HEK293 (cell line): ENCODE measurements around the gene IP6K3.

Experiments
- CTCF ChIP-seq: fragments of 450-650 bp; formaldehyde crosslinking; IDR thresholded peaks from 2 replicates; pipeline ENCODE4 v1.5.1; 2016; ENCODE audit warnings: missing biosample characterization, missing genetic modification characterization
- PRDM4 ChIP-seq: fragments of 450-650 bp; formaldehyde crosslinking; IDR thresholded peaks from 2 replicates; pipeline ENCODE4 v1.5.1; 2017; ENCODE audit warnings: missing biosample characterization, missing genetic modification characterization
- ZNF549 ChIP-seq: fragments of 450-650 bp; IDR thresholded peaks from 2 replicates; pipeline ENCODE4 v1.5.1; 2018; ENCODE audit warnings: missing biosample characterization, missing genetic modification characterization, mild to moderate bottlenecking, inconsistent platforms, moderate library complexity
- TF ChIP-seq, protein P1 (sequence below): fragments of 450-650 bp; formaldehyde crosslinking; conservative IDR thresholded peaks from 2 replicates; pipeline ENCODE4 v1.5.1; 2016; ENCODE audit warnings: low read depth, missing biosample characterization, missing genetic modification characterization

DNA sequence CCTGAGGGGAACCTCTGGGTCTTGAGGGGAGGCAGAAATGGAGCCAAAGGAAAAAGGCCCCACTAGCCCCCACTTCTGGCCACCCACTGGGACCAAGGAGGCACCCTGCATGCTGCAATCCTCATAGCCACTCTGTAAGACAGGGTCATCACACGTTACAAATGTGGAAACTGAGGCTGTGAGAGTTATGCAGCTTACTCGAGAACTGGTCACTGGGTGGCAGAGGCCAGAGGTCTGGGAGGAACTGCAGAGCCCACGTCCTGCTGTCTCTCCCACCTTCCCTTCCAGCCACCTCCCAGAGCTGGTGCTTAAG, 24.1 kb upstream of the IP6K3 start:
- TF ChIP-seq ZNF549 (tag by site-specific recombination) (no peak), CTCF (tag by site-specific recombination) (no peak), PRDM4 (tag by site-specific recombination) (no peak)
- TF ChIP-seq, protein P1, sequence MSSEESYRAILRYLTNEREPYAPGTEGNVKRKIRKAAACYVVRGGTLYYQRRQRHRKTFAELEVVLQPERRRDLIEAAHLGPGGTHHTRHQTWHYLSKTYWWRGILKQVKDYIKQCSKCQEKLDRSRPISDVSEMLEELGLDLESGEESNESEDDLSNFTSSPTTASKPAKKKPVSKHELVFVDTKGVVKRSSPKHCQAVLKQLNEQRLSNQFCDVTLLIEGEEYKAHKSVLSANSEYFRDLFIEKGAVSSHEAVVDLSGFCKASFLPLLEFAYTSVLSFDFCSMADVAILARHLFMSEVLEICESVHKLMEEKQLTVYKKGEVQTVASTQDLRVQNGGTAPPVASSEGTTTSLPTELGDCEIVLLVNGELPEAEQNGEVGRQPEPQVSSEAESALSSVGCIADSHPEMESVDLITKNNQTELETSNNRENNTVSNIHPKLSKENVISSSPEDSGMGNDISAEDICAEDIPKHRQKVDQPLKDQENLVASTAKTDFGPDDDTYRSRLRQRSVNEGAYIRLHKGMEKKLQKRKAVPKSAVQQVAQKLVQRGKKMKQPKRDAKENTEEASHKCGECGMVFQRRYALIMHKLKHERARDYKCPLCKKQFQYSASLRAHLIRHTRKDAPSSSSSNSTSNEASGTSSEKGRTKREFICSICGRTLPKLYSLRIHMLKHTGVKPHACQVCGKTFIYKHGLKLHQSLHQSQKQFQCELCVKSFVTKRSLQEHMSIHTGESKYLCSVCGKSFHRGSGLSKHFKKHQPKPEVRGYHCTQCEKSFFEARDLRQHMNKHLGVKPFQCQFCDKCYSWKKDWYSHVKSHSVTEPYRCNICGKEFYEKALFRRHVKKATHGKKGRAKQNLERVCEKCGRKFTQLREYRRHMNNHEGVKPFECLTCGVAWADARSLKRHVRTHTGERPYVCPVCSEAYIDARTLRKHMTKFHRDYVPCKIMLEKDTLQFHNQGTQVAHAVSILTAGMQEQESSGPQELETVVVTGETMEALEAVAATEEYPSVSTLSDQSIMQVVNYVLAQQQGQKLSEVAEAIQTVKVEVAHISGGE (tag by site-specific recombination) = no peak
